ENCODE measurements around the gene PLAC9.

Gene PLAC9

GRCh38 chr10:80184291-80184690 lies 51.8 kb downstream of the PLAC9 start:
- DNase-seq (ENCODE audit: low spot score) = no peak

DNA sequence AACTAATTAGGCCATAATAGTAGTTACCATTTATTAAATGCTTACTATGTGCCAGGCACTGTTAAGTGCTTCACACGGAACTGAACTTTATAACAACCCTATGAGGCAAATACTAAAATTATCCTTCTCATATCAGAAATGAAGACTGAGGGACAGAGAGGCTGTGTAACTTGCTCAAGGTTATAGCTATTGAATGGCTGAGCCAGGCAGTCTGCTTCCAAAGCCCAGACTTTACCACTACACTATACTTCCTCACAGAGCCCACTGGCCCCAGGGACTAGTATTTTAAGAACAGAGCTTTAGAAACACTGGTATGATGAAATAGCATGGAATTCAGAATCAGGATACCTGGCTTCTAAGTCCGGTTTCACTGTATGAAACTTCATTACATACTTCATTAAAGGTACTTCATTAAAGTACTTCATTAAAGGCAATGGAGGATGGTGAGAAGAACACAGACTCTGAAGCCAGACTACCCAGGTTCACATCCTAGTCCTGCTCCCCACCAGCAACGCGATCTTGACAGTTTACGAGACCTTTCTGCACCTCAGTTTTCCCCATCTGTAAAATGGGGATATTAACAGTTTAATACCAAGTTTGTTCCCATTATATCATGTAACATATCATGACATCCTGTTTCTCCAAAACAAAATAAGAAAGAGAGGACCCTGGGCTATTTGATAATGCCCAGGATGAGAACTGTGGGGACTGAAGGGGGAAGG lies 53.2 kb downstream of the PLAC9 start:
- DNase-seq (ENCODE audit: low spot score) = no peak

GRCh38 chr10:80186364-80187012 lies 54.0 kb downstream of the PLAC9 start:
- DNase-seq (ENCODE audit: low spot score) = no peak

GRCh38 chr10:80187060-80187459 lies 54.5 kb downstream of the PLAC9 start:
- DNase-seq (ENCODE audit: low spot score) = no peak

GRCh38 chr10:80187465-80188409 lies 55.2 kb downstream of the PLAC9 start:
- DNase-seq (ENCODE audit: low spot score) = no peak

GRCh38 chr10:80188713-80189112 lies 56.2 kb downstream of the PLAC9 start:
- no peak for DNase-seq (ENCODE audit: low spot score)

DNA sequence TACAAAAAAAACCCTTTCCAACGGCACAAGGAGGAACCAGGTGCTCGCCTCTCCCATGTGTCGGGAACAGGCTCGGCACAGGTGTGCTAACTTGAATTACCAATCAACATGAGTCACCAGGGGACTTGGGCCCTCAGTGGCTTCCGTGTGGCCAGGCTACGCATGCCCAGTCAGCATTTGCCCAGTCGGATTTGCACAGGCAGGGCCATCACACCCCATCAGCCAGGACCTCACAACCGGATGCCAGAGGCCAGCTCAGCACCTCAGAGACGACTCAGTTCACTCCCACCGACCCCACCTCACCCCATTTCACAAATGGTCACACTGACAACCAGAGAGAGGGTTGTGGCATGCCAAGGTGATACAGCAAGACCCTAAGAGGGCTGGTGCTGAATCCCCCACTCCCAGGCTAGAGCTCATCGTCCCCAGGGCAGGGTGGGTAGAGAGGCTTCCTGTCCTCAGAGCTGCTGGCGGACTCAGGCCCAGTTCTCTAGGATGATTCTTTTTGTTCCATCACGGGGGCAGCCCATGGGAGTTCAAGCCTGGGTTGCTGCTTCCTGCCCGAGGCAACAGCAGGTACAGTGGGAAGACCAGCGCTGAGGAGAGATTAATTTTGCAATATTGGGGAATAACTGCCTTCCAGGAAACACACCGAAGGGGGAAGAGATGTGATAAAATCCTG lies 59.2 kb downstream of the PLAC9 start:
- DNase-seq (ENCODE audit: low spot score) = peak; percentile 86

- DNase-seq (ENCODE audit: low spot score) = no peak
Measured at GRCh38 chr10:80192553-80192952, 60.0 kb downstream of the PLAC9 start.

- no peak for DNase-seq (ENCODE audit: low spot score)
Measured at GRCh38 chr10:80194373-80195045, 62.0 kb downstream of the PLAC9 start.
